Astrocyte (in vitro differentiated cells and primary cell): ENCODE results near the gene PCDHA4. TPM values are rescaled to one million over a fixed set of nuclear protein-coding genes. Genes with fewer than 3 reads are reported as not detected.
"Not testable (repeated sequence)": the region's sequence is repeated elsewhere in the genome, so short reads cannot be mapped to it uniquely, and the experiment has no call there.

Source experiments
- DNase-seq: peaks from one replicate; pipeline ENCODE4 v3.0.0-alpha.2; 2010; ENCODE audit warnings: low read depth
- FAIRE-seq: peaks from 2 replicates; lab custom pipeline; 2011; peaks lifted over from hg19 to GRCh38; lab: Jason Lieb, UNC
- H2AFZ ChIP-seq: 2 replicates; pipeline ENCODE4 v1.6.0; 2012; ENCODE audit warnings: low read depth, low read length, inconsistent platforms
- H3K27ac ChIP-seq: 2 replicates; pipeline ENCODE4 v1.5.1; 2011; ENCODE audit warnings: low read depth, low read length, inconsistent platforms
- H3K27me3 ChIP-seq: 2 replicates; pipeline ENCODE4 v1.6.0; 2011; ENCODE audit warnings: low read length, inconsistent platforms; ENCODE audit not compliant: insufficient read depth
- H3K36me3 ChIP-seq: 2 replicates; pipeline ENCODE4 v1.5.1; 2011; ENCODE audit warnings: low read length, inconsistent platforms; ENCODE audit not compliant: insufficient read depth
- H3K4me1 ChIP-seq: 2 replicates; pipeline ENCODE4 v1.5.1; 2011; ENCODE audit warnings: low read length, inconsistent platforms; ENCODE audit not compliant: insufficient read depth
- H3K4me2 ChIP-seq: 2 replicates; pipeline ENCODE4 v1.6.0; 2012; ENCODE audit warnings: low read length, inconsistent platforms
- H3K4me3 ChIP-seq: 2 replicates; pipeline ENCODE4 v1.5.1; 2011; ENCODE audit warnings: low read depth, mild to moderate bottlenecking, low read length, inconsistent platforms; ENCODE audit not compliant: insufficient read depth
- H3K79me2 ChIP-seq: 2 replicates; pipeline ENCODE4 v1.6.0; 2012; ENCODE audit warnings: mild to moderate bottlenecking, low read length, inconsistent platforms; ENCODE audit not compliant: insufficient read depth
- H3K9ac ChIP-seq: 2 replicates; pipeline ENCODE4 v1.6.0; 2012; ENCODE audit warnings: mild to moderate bottlenecking, low read length, inconsistent platforms
- H3K9me3 ChIP-seq: 2 replicates; pipeline ENCODE4 v1.5.1; 2012; ENCODE audit warnings: low read depth, mild to moderate bottlenecking, low read length, inconsistent platforms; ENCODE audit not compliant: insufficient read depth
- H4K20me1 ChIP-seq: 2 replicates; pipeline ENCODE4 v1.6.0; 2012; ENCODE audit warnings: low read length, inconsistent platforms; ENCODE audit not compliant: insufficient read depth
- H3K27ac Mint-ChIP-seq: one replicate; pipeline ENCODE4 v1.8.0; 2021; ENCODE audit warnings: mild to moderate bottlenecking, mixed read lengths; ENCODE audit not compliant: unreplicated experiment
- H3K27me3 Mint-ChIP-seq: one replicate; pipeline ENCODE4 v1.8.0; 2021; ENCODE audit warnings: low read depth, mixed read lengths; ENCODE audit not compliant: unreplicated experiment
- H3K36me3 Mint-ChIP-seq: one replicate; pipeline ENCODE4 v1.8.0; 2021; ENCODE audit warnings: low read depth, mixed read lengths; ENCODE audit not compliant: unreplicated experiment
- H3K4me1 Mint-ChIP-seq: one replicate; pipeline ENCODE4 v1.8.0; 2021; ENCODE audit warnings: low read depth, mixed read lengths; ENCODE audit not compliant: unreplicated experiment
- H3K4me3 Mint-ChIP-seq: one replicate; pipeline ENCODE4 v1.8.0; 2021; ENCODE audit warnings: mild to moderate bottlenecking, moderate library complexity, mixed read lengths; ENCODE audit not compliant: unreplicated experiment
- H3K9me3 Mint-ChIP-seq: one replicate; pipeline ENCODE4 v1.8.0; 2021; ENCODE audit warnings: mild to moderate bottlenecking, mixed read lengths; ENCODE audit not compliant: unreplicated experiment
- EZH2 ChIP-seq: IDR thresholded peaks from 2 replicates; pipeline ENCODE4 v1.6.1; 2012; ENCODE audit warnings: mild to moderate bottlenecking, low read length, inconsistent platforms; ENCODE audit not compliant: insufficient read depth
- total RNA-seq: library from RNA; stranded (reverse); gene quantifications from 2 replicates; pipeline ENCODE4 v1.2.1, GENCODE V29; 2021
- TF ChIP-seq, protein P1 (sequence below): IDR thresholded peaks from 2 replicates; pipeline ENCODE4 v1.5.1; 2011; ENCODE audit warnings: low read depth, mild to moderate bottlenecking, inconsistent platforms, low read length, moderate library complexity; ENCODE audit not compliant: insufficient read depth

Gene PCDHA4
- total RNA-seq, 1 donor from 2014 or later: 9.6 TPM

DNA sequence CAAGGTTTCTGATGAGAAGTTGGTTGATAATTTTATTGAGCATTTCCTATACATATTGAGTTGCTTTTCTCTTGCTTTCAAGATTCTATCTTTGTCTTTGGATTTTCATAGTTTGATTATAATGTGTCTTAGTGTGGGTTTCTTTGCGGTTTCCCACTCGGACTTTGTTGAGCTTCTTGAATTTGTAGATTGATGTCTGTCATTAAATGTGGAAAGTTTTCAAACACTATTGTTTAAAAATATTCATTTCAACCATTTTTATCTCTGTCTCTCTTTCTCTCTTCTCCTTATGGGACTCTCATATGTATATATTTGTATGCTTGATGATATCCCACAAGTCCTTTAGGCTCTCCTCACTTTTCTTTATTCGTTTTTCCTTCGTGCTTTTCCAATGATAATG is 39.4 kb upstream of the PCDHA4 start:
- Histone ChIP-seq H2AFZ (no peak overlapping the region), H3K4me2 (no peak overlapping the region), H3K9me3 (peaks cover 16% of the 10 kb centered on the region), H3K4me3 (no peak overlapping the region), H3K36me3 (no peaks in the 10 kb centered on the region), H3K79me2 (no peaks in the 10 kb centered on the region), H4K20me1 (no peaks in the 10 kb centered on the region), H3K9ac (no peak overlapping the region), H3K27ac (no peak overlapping the region), H3K4me1 (no peaks in the 10 kb centered on the region), H3K27me3 (no peaks in the 10 kb centered on the region)
- Mint-ChIP-seq H3K27ac (no peak overlapping the region), H3K9me3 (peaks cover 36% of the 10 kb centered on the region), H3K27me3 (no peaks in the 10 kb centered on the region), H3K36me3 (no peaks in the 10 kb centered on the region), H3K4me1 (no peaks in the 10 kb centered on the region), H3K4me3 (no peak overlapping the region)
- FAIRE-seq: no peak
- TF ChIP-seq, protein P1, sequence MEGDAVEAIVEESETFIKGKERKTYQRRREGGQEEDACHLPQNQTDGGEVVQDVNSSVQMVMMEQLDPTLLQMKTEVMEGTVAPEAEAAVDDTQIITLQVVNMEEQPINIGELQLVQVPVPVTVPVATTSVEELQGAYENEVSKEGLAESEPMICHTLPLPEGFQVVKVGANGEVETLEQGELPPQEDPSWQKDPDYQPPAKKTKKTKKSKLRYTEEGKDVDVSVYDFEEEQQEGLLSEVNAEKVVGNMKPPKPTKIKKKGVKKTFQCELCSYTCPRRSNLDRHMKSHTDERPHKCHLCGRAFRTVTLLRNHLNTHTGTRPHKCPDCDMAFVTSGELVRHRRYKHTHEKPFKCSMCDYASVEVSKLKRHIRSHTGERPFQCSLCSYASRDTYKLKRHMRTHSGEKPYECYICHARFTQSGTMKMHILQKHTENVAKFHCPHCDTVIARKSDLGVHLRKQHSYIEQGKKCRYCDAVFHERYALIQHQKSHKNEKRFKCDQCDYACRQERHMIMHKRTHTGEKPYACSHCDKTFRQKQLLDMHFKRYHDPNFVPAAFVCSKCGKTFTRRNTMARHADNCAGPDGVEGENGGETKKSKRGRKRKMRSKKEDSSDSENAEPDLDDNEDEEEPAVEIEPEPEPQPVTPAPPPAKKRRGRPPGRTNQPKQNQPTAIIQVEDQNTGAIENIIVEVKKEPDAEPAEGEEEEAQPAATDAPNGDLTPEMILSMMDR: no peak
- no peak for TF ChIP-seq EZH2
- DNase-seq: no peak

DNA sequence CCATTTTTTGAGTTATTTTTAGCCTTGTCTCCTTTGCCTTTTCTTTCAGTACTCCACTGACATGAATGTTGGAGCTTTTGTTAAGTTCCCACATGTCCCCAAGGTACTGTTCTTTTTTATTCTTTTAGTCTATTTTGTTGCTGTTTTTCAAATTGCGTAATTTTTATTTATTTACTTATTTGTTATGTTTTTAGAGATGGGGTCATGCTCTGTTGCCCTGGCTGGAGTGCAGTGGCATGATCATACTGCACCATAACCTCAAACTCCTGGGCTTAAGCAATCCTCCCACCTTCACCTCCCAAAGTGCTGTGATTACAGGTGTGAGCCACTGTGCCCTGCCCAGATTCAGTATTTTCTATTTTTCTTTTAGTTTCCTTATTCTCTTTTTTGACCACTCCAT is 26.4 kb upstream of the PCDHA4 start:
- H3K9me3 Mint-ChIP-seq: peaks cover 39% of the 10 kb centered on the region
- H3K4me2 ChIP-seq: no peak overlapping the region
- H3K36me3 ChIP-seq: no peaks in the 10 kb centered on the region
- no peaks in the 10 kb centered on the region for H4K20me1 ChIP-seq
- H3K79me2 ChIP-seq: no peaks in the 10 kb centered on the region
- H3K27me3 Mint-ChIP-seq: no peaks in the 10 kb centered on the region
- H3K4me3 ChIP-seq: no peak overlapping the region
- H3K27ac Mint-ChIP-seq: no peak overlapping the region
- no peak overlapping the region for H3K27ac ChIP-seq
- no peaks in the 10 kb centered on the region for H3K4me1 ChIP-seq
- DNase-seq (no peak), FAIRE-seq (no peak)
- no peak overlapping the region for H3K9ac ChIP-seq
- peaks cover 5% of the 10 kb centered on the region for H3K36me3 Mint-ChIP-seq
- H3K9me3 ChIP-seq: peaks cover 5% of the 10 kb centered on the region
- H2AFZ ChIP-seq: no peak overlapping the region
- no peaks in the 10 kb centered on the region for H3K4me1 Mint-ChIP-seq
- H3K27me3 ChIP-seq: no peaks in the 10 kb centered on the region
- no peak overlapping the region for H3K4me3 Mint-ChIP-seq
- no peak for TF ChIP-seq EZH2
- TF ChIP-seq, protein P1: no peak

DNA sequence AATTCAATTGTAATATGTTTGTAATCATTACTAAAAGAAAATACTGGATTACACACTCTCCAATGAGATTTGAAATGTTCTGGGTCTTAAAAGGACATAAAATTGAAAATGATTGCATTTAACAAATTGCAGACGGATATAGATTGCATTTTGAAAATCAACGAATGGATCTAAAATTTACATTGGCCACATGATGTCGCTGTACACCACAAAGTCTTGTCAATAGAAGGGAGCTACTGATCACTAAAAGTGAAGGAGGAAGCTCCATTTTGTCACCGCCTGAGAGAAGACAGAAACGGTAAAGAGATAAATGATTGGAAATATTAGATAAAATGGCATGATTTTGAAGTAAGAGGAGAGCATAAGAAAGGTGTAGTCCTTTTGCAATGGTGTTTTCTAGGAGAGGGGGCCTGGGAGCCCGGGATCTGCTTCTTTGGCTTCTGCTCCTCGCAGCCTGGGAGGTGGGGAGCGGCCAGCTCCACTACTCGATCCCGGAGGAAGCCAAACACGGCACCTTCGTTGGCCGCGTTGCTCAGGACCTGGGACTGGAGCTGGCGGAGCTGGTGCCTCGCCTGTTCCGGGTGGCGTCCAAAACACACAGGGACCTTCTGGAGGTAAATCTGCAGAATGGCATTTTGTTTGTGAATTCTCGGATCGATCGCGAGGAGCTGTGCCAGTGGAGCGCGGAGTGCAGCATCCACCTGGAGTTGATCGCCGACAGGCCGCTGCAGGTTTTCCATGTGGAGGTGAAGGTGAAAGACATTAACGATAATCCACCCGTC is 20.8 kb upstream of the PCDHA4 start, which contains the start of gene PCDHA1:
PCDHA1 (plus strand) TSS at position 236 of the 782 bp plus-strand sequence.
- Histone ChIP-seq H3K27me3 (no peaks in the 10 kb centered on the region), H3K36me3 (no peaks in the 10 kb centered on the region), H2AFZ (no peak within 1 kb of the TSS), H4K20me1 (no peaks in the 10 kb centered on the region), H3K4me3 (no peak within 1 kb of the TSS), H3K79me2 (no peaks in the 10 kb centered on the region), H3K4me1 (no peaks in the 10 kb centered on the region), H3K9ac (no peak within 1 kb of the TSS), H3K9me3 (peaks cover 18% of the 10 kb centered on the region), H3K4me2 (no peak within 1 kb of the TSS), H3K27ac (no peak within 1 kb of the TSS)
- Mint-ChIP-seq H3K27me3 (no peaks in the 10 kb centered on the region), H3K4me1 (no peaks in the 10 kb centered on the region), H3K9me3 (peaks cover 29% of the 10 kb centered on the region), H3K27ac (no peak within 1 kb of the TSS), H3K4me3 (no peak within 1 kb of the TSS), H3K36me3 (peaks cover 5% of the 10 kb centered on the region)
- FAIRE-seq (no peak), DNase-seq (no peak)
- TF ChIP-seq, protein P1: no peak
- TF ChIP-seq EZH2: no peak

DNA sequence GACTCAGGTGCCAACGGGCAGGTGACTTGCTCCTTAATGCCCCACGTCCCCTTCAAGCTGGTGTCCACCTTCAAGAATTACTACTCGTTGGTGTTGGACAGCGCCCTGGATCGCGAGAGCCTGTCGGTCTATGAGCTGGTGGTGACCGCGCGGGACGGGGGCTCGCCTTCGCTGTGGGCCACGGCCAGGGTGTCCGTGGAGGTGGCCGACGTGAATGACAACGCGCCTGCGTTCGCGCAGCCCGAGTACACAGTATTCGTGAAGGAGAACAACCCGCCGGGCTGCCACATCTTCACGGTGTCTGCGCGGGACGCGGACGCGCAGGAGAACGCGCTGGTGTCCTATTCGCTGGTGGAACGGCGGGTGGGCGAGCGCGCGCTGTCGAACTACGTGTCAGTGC is 19.4 kb upstream of the PCDHA4 start:
- H3K27ac ChIP-seq, H4K20me1 ChIP-seq, H2AFZ ChIP-seq, H3K4me3 ChIP-seq, H3K4me1 Mint-ChIP-seq, H3K36me3 Mint-ChIP-seq, H3K4me3 Mint-ChIP-seq, H3K4me1 ChIP-seq, H3K79me2 ChIP-seq, H3K27me3 Mint-ChIP-seq, DNase-seq, H3K4me2 ChIP-seq, FAIRE-seq, H3K27ac Mint-ChIP-seq, H3K9ac ChIP-seq, H3K27me3 ChIP-seq, H3K36me3 ChIP-seq: not testable (repeated sequence)
- peaks cover 14% of the 10 kb centered on the region for H3K9me3 ChIP-seq
- peaks cover 28% of the 10 kb centered on the region for H3K9me3 Mint-ChIP-seq
